ENCODE data around the gene OR7G3.

- TF ChIP-seq CTCF (IDR thresholded peaks at IDR 0.05; ENCODE audit: low read depth, low read length), result no peak
- TF ChIP-seq EZH2phosphoT487 (IDR thresholded peaks at IDR 0.05; ENCODE audit: low read depth), result no peak
These were observed 21.9 kb upstream of the OR7G3 start for GRCh38 chr19:9148697-9149096.
